Heart right ventricle (tissue), 16 donors: ENCODE data around the gene AGR3. TPM values are rescaled to one million over a fixed set of nuclear protein-coding genes. Genes with fewer than 3 reads are reported as not detected.

ENCODE experiments used
- ATAC-seq, 8 donors: fragments of 200-7000 bp; cut with Tn5 transposase; one replicate each; pipeline ENCODE4 v1.9.1; 2020; ENCODE audit warnings: mild to moderate bottlenecking in 8 of 8, moderate library complexity in 8 of 8, moderate number of reproducible peaks in 1 of 8
- DNase-seq, 2 donors: peaks; one replicate each; pipeline ENCODE4 v3.0.0-alpha.2; 2020
- H3K27ac ChIP-seq, 10 donors: fragments of 200-600 bp; sonication (generic) in 2 of 10; one replicate each; pipeline versions ENCODE4 v1.5.0 to v1.8.0; 2020 to 2022; ENCODE audit warnings: mild to moderate bottlenecking in 3 of 10
- H3K27me3 ChIP-seq, 7 donors: fragments of 200-600 bp; one replicate each; pipeline ENCODE4 v1.8.0; 2021 to 2022; ENCODE audit warnings: mild to moderate bottlenecking in 2 of 7
- H3K36me3 ChIP-seq, 9 donors: fragments of 200-600 bp; sonication (generic) in 1 of 9; one replicate each; pipeline versions ENCODE4 v1.5.0 to v1.8.0; 2020 to 2022; ENCODE audit warnings: mild to moderate bottlenecking in 2 of 9
- H3K4me1 ChIP-seq, 9 donors: fragments of 200-600 bp; sonication (generic) in 1 of 9; one replicate each; pipeline versions ENCODE4 v1.5.0 to v1.8.0; 2020 to 2022; ENCODE audit warnings: mild to moderate bottlenecking in 4 of 9
- H3K4me3 ChIP-seq, 10 donors: fragments of 200-600 bp; sonication (generic) in 2 of 10; one replicate each; pipeline versions ENCODE4 v1.5.0 to v1.8.0; 2020 to 2022; ENCODE audit warnings: mild to moderate bottlenecking in 7 of 10, moderate library complexity in 2 of 10
- H3K9me3 ChIP-seq, 11 donors: fragments of 200-600 bp in 10 of 11; sonication (generic) in 2 of 11; one replicate each; pipeline versions ENCODE4 v1.5.0 to v1.8.0; 2013 to 2022; ENCODE audit warnings: mild to moderate bottlenecking in 2 of 11, control low read depth in 1 of 11, moderate library complexity in 1 of 11
- WGBS, 2 donors: extraction: QIAGEN DNeasy Blood & Tissue Kit; methylation state at CpG; one replicate each; pipeline ENCODE4 v1.1.7; 2013; ENCODE audit warnings: inconsistent platforms in 1 of 2; 5-methylcytosine and 5-hydroxymethylcytosine counted together
- intact Hi-C, 10 donors: fragments of 100-400 bp; cut with DNase I; formaldehyde crosslinking; loops; one replicate each; pipeline versions ENCODE4 v1.11.1 to v1.14.2; 2022
- polyA plus RNA-seq, 2 donors: library from polyadenylated mRNA; stranded (reverse); fragments of 200-250 nt; gene quantifications; one replicate each; pipeline ENCODE4 v1.2.3, GENCODE V29; 2013
- total RNA-seq, 10 donors: library from RNA; stranded (reverse); fragmentation: NEBNext Ultra II Directional in 3 of 10; extraction: Animal tissue kit (Norgen Biotek cat#: 25700) in 3 of 10; gene quantifications; one replicate each; pipeline versions ENCODE4 v1.2.1 to v1.2.4, GENCODE V29; 2021 to 2023
- TF ChIP-seq, protein P1 (sequence below), 9 donors: fragments of 200-600 bp; sonication (generic) in 2 of 9; IDR thresholded peaks; one replicate each; pipeline versions ENCODE4 v1.5.0 to v1.8.0; 2021 to 2022; ENCODE audit warnings: antibody characterized with exemption in 9 of 9, mild to moderate bottlenecking in 5 of 9, moderate library complexity in 1 of 9
- donor health status: Arrhythmogenic right ventricular cardiomyopathy.
- donor health status: ischemic (EF 13 %, LVEDD 7.1; RV severe dilation, severe dysfunction).
- donor health status: healthy with polysubstance abuse.
- donor health status: DM: no; HTN: yes; CAD: no.
- donor health status: DM: no; HTN: no; CAD: no.
- donor health status: ischemic (EF 25% LVEDD 6.9; RV normal size, moderate dysfunction).
- donor health status: ischemic (EF 25% LVEDD 5.7; RV mildly dilated, moderate dysfunction).
- donor health status: healthy.
- donor health status: DM: yes; HTN: yes; CAD: no.
- donor health status: Ischemic cardiomyopathy.
- donor health status: ischemic (EF 35%, LVEDD 5.7; RV mildly dilated, moderate dysfunction).
- donor health status: nonischemic (EF 11% LVEDD 7.7; RV severe dilation, severe dysfunction).
- donor health status: DM: yes; HTN: yes; CAD: no.
- donor health status: PGD.
- donor health status: ischemic (EF 29% LVEDD 5.4; RV normal size, mild dysfunction).
- donor health status: nonischemic (EF 23%, LVEDD 6.1; RV moderate dilation, normal function).

AGR3 gene
- total and polyA plus RNA-seq, 12 donors: not detected

DNA sequence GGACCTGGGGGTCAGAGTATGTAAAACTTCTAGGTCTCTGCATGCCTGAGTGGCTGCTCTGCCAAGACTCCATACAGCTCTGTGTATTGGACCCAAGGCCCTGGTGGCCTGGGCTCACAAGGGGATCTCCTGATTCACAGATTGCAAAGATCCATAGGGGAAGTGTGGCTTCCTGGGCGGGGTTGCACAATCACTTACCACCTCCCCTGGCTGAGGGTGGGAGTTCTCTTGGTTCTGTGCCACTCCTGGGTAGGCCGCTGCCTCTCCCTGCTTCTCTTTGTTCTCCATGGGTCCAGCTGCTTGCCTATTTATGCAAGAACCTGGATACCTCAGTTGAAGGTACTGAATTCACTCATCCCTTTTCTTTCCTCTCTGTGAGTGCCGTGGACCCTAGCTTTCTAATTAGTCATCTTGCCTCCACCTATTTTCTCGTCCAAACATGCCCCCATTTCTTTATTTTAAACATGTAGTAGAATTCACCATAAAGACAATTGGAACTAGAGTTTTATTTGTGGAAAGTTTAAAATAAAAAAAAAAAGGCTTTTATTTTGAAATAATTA, 18.5 kb upstream of the AGR3 start:
- TF ChIP-seq, protein P1, sequence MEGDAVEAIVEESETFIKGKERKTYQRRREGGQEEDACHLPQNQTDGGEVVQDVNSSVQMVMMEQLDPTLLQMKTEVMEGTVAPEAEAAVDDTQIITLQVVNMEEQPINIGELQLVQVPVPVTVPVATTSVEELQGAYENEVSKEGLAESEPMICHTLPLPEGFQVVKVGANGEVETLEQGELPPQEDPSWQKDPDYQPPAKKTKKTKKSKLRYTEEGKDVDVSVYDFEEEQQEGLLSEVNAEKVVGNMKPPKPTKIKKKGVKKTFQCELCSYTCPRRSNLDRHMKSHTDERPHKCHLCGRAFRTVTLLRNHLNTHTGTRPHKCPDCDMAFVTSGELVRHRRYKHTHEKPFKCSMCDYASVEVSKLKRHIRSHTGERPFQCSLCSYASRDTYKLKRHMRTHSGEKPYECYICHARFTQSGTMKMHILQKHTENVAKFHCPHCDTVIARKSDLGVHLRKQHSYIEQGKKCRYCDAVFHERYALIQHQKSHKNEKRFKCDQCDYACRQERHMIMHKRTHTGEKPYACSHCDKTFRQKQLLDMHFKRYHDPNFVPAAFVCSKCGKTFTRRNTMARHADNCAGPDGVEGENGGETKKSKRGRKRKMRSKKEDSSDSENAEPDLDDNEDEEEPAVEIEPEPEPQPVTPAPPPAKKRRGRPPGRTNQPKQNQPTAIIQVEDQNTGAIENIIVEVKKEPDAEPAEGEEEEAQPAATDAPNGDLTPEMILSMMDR (IDR thresholded peaks at IDR 0.05): no peak
- Histone ChIP-seq H3K27ac (no peak overlapping the region), H3K4me3 (no peak overlapping the region), H3K4me1 (no peaks in the 10 kb centered on the region), H3K27me3 (no peaks in the 10 kb centered on the region), H3K36me3 (no peaks in the 10 kb centered on the region), H3K9me3 (peaks cover 0 to 34% (median 5%) of the 10 kb centered on the region in 11 donors)
- ATAC-seq (no peak), DNase-seq (no peak)
- intact Hi-C loops: no loop called here
- 92 to 93% methylated on average over 4 of the region's 4 CpGs for WGBS, 2 donors

DNA sequence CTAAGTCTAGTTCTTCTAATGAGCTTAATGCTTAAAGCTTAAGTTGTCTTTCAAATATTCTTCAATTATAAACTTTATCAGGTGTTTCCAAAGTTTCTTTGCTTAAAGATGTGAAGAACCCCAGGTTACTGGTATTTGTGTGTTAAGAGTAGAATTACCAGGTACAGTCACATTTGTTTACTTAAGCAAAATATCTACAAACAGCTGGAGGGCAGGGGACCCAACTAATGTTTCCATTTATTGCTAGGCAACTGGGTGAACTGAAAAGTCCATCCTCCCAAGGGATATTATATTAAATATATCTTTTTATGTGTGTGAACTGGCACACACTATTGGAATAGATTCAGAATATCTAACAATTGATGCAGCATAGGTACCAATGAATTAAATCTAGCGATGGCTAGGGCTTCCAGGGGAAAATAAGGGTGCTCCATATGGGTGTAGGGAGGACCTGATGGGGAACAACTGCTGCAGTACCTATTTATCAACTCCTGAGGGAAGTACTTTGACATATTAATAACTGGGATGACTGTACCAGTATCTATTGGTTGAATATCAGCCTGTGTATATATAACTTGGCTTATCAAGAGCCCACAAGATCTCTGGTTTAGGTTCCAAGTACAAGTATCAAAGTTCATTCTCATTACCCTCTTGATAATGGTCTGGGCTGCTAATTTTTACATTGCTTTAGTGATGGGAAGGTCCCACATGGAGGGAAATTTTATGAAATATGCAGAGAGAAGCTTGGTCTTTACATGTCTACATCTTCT, 10.3 kb upstream of the AGR3 start:
- 83 to 98% methylated on average over 1 of the region's 1 CpG for WGBS, 2 donors
- intact Hi-C loops: no loop called here
- no peak for ATAC-seq

DNA sequence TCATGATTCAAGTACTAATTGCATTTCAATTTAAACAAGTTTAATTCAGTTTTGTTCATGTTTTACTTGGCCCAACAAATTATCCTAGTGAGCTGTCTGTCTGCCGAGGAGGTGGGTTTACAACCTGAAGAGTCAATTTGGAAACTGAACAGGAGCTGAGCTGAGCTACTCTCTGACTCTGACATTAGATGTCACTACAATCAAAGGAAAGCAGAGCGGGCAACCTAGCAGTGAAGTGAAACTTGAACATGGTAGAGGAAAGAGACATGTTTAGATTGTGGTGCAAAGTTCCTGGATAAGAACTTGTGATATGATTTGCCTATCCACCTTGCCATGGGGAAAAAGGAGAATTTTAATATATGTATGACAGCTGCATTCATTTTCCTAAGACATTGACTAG, 9.6 kb upstream of the AGR3 start:
- H3K27me3 ChIP-seq: no peaks in the 10 kb centered on the region
- DNase-seq (peak in 1 of 2 donors; percentile 9), ATAC-seq (peak in 5 of 8 donors; percentile 58 to 72 (median 70))
- no peak overlapping the region for H3K4me3 ChIP-seq
- H3K4me1 ChIP-seq: no peaks in the 10 kb centered on the region
- no peak overlapping the region for H3K27ac ChIP-seq
- WGBS, 2 donors: 19 to 35% methylated on average over 2 of the region's 2 CpGs
- TF ChIP-seq, protein P1 (IDR thresholded peaks at IDR 0.05): peak; percentile 10 to 64 (median 45)
- intact Hi-C loops: no loop called here
- no peaks in the 10 kb centered on the region for H3K36me3 ChIP-seq
- peaks cover 0 to 6% (median 0%) of the 10 kb centered on the region in 11 donors for H3K9me3 ChIP-seq

More for the DNA sequence above, 10.3 kb upstream of the AGR3 start:
- Histone ChIP-seq H3K4me3 (no peak overlapping the region), H3K27ac (no peak overlapping the region), H3K4me1 (no peaks in the 10 kb centered on the region), H3K9me3 (peaks cover 0 to 6% (median 0%) of the 10 kb centered on the region in 11 donors), H3K36me3 (no peaks in the 10 kb centered on the region), H3K27me3 (no peaks in the 10 kb centered on the region)
- TF ChIP-seq, protein P1 (IDR thresholded peaks at IDR 0.05): no peak
- DNase-seq: no peak

DNA sequence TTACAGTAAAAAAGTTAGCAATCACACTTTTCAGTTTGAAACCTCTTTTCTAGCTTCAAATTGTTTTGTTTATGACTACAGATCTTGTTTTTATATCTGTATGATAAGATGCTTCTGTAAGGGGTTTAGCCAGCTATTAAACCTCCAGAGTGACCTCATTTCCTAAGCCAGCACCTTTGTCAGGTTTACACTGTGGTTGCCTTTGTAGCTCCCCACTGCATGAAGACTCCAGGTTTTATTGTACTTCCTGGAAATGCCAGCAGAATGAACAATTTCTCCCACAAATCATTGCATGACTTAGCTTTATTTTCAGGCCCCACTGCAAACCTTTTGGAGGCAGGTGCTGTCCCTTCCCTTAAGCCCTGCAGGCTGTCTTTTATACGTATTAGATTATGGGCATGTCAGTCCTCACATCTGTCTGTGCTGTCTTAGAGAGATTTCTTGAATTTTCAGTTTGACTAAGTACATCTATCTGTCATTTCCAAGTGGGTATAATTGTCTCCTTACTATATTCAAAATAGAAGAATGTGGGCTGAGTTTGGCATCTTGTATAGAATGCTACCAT, 8.2 kb upstream of the AGR3 start:
- no peak overlapping the region for H3K27ac ChIP-seq
- no peaks in the 10 kb centered on the region for H3K9me3 ChIP-seq
- H3K27me3 ChIP-seq: no peaks in the 10 kb centered on the region
- no peaks in the 10 kb centered on the region for H3K4me1 ChIP-seq
- DNase-seq (no peak), ATAC-seq (no peak)
- intact Hi-C loops: loop anchor here in 1 of 10 donors (2.0 kb wide), 1 partner anchor 29 kb away; no protein-coding TSS in a partner anchor
- WGBS, 2 donors: 76 to 88% methylated on average over 1 of the region's 1 CpG
- TF ChIP-seq, protein P1 (IDR thresholded peaks at IDR 0.05): no peak
- no peaks in the 10 kb centered on the region for H3K36me3 ChIP-seq
- no peak overlapping the region for H3K4me3 ChIP-seq
